ENCODE measurements around the gene ULBP1.
"Not testable (repeated sequence)": the region's sequence is repeated elsewhere in the genome, so short reads cannot be mapped to it uniquely, and the experiment has no call there.

GRCh38 chr6:149945276-149945675 is 18.5 kb upstream of the ULBP1 start:
- not testable (repeated sequence) for TF ChIP-seq CTCF (IDR thresholded peaks at IDR 0.05; ENCODE audit: poor library complexity); EZH2 (IDR thresholded peaks at IDR 0.05; ENCODE audit: borderline replicate concordance); EZH2phosphoT487 (IDR thresholded peaks at IDR 0.05; ENCODE audit: low read depth, severe bottlenecking, unreplicated experiment)

Measured in hepatocyte (in vitro differentiated cells).